Small intestine (tissue), 7 donors: Measurements from ENCODE around the gene HTR4. TPM values are rescaled to one million over a fixed set of nuclear protein-coding genes. Genes with fewer than 3 reads are reported as not detected.

Source experiments
- DNase-seq, 2 donors: peaks; one replicate each; pipeline versions ENCODE4 v3.0.0 to v3.0.0-alpha.2; 2013
- FAIRE-seq: peaks from 2 replicates; lab custom pipeline; 2012; peaks lifted over from hg19 to GRCh38; lab: Jason Lieb, UNC
- H3K27ac ChIP-seq, 3 donors: one replicate each; pipeline ENCODE4 v1.5.1; 2013; ENCODE audit warnings: low read length in 2 of 3, mild to moderate bottlenecking in 2 of 3, control low read depth in 1 of 3, inconsistent platforms in 1 of 3, low read depth in 1 of 3, moderate library complexity in 1 of 3
- H3K27me3 ChIP-seq, 3 donors: one replicate each; pipeline ENCODE4 v1.6.1; 2013; ENCODE audit warnings: low read length in 3 of 3, inconsistent platforms in 1 of 3; ENCODE audit not compliant: control insufficient read depth in 3 of 3, insufficient read depth in 3 of 3
- H3K36me3 ChIP-seq, 3 donors: one replicate each; pipeline ENCODE4 v1.6.1; 2013; ENCODE audit warnings: low read length in 3 of 3, inconsistent platforms in 1 of 3, low read depth in 1 of 3, mild to moderate bottlenecking in 1 of 3, moderate library complexity in 1 of 3; ENCODE audit not compliant: control insufficient read depth in 3 of 3, insufficient read depth in 2 of 3
- H3K4me1 ChIP-seq, 3 donors: one replicate each; pipeline ENCODE4 v1.6.1; 2013; ENCODE audit warnings: low read length in 2 of 3, inconsistent platforms in 1 of 3, low read depth in 1 of 3, mild to moderate bottlenecking in 1 of 3, moderate library complexity in 1 of 3; ENCODE audit not compliant: control insufficient read depth in 3 of 3, insufficient read depth in 2 of 3
- H3K4me3 ChIP-seq, 3 donors: one replicate each; pipeline ENCODE4 v1.5.1; 2013; ENCODE audit warnings: low read length in 3 of 3, control low read depth in 1 of 3, inconsistent platforms in 1 of 3, low read depth in 1 of 3, mild to moderate bottlenecking in 1 of 3, moderate library complexity in 1 of 3
- H3K9me3 ChIP-seq, 2 donors: one replicate each; pipeline ENCODE4 v1.6.1; 2013; ENCODE audit warnings: low read depth in 1 of 2, low read length in 1 of 2; ENCODE audit not compliant: control insufficient read depth in 2 of 2, insufficient read depth in 1 of 2
- WGBS, 3 donors: extraction: QIAGEN DNeasy Blood & Tissue Kit; methylation state at CpG; one replicate each; pipeline ENCODE4 v1.1.7; 2013; 5-methylcytosine and 5-hydroxymethylcytosine counted together
- polyA plus RNA-seq, 4 donors: library from polyadenylated mRNA; stranded (reverse) in 3 of 4; unstranded in 1 of 4; fragments of 200-250 nt in 3 of 4; fragments of 120-200 nt in 1 of 4; gene quantifications; one replicate each; pipeline versions ENCODE4 v1.2.1 to v1.2.3, GENCODE V29; 2013
- donor health status: healthy with polysubstance abuse.
- donor health status: control.
- donor health status: control.
- donor health status: Bipolar disorder and iron deficiency.
- donor health status: healthy.

HTR4 gene
- polyA plus RNA-seq, 4 donors: 1.6 to 8.7 (median 4.2) TPM

DNA sequence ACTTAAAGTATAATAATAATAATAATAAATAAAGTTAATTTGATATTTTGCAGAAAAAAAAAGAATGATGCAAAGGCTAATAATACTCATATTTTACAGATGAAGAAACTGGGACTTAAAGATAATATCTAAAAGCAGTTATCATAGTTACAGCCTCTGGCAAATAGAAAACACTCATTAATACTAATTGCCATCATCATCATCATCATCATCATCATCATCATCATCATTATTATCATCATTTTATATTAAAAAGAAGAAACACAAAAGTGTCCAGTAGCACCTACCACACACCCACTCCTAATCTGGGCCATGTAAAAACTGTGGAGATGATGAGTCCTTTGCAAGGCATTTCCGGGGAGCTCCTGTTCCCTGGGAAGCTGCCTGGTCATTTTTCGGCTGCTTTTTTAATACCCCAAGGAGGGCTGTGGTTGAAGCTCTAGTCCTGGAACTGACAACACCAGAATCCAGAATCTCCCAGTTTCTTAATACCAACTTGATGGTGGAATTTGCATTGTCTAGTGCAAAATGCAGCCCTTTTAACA is 70.8 kb downstream of the HTR4 start:
- H3K27ac ChIP-seq: no peak overlapping the region
- H3K9me3 ChIP-seq: peaks cover 0 to 6% of the 10 kb centered on the region in 2 donors
- H3K36me3 ChIP-seq: no peaks in the 10 kb centered on the region
- DNase-seq (no peak), FAIRE-seq (no peak)
- H3K4me1 ChIP-seq: peaks cover 0 to 10% (median 2%) of the 10 kb centered on the region in 3 donors
- H3K4me3 ChIP-seq: no peak overlapping the region
- H3K27me3 ChIP-seq: no peaks in the 10 kb centered on the region
- WGBS, 3 donors: 85 to 97% (median 91%) methylated on average over 2 of the region's 2 CpGs

DNA sequence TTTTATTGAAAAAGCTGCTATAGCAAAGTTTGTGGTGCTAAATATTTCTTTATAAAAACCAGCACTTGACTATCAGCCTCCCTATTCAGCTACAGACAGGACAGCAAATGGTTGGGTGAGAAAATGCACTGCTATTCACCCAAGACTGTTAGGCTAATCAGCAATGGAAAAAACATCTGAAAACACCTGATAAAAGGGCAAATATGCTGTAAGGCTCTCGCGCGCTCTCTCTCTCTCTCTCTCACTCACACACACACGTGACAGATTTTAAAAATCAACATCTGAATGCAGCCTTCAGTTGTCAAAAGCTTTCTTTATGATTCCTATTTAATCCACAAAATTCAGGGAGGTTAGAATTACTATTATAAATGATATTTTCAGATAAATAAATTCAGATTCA is 80.2 kb downstream of the HTR4 start:
- no peak for FAIRE-seq
- Histone ChIP-seq H3K27me3 (peaks cover 0 to 1% (median 0%) of the 10 kb centered on the region in 3 donors), H3K36me3 (no peaks in the 10 kb centered on the region), H3K27ac (no peak overlapping the region), H3K4me1 (peaks cover 0 to 4% (median 0%) of the 10 kb centered on the region in 3 donors), H3K4me3 (no peak overlapping the region), H3K9me3 (no peaks in the 10 kb centered on the region)
- WGBS, 3 donors: 69 to 88% (median 76%) methylated on average over 4 of the region's 4 CpGs
- no peak for DNase-seq

DNA sequence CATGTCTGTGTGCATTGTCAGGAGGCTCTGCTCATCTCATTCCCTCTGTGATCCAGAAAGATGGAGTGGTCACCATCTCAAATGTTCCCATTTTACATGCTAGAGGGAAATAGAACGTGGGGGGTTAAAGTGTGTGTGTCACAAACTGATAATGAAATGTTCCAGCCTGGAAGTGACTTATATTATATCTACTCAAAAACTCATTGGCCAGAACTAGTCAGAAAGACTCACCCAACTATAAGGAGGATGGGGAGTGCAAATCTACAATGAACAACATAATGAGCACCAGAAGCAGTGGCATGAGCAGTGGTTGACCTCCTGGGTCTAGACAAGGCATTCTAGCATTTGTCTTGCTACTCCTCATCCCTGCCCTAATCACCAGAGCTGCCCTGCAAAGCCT is 81.0 kb downstream of the HTR4 start:
- Histone ChIP-seq H3K27me3 (peaks cover 0 to 1% (median 0%) of the 10 kb centered on the region in 3 donors), H3K4me3 (no peak overlapping the region), H3K36me3 (no peaks in the 10 kb centered on the region), H3K9me3 (no peaks in the 10 kb centered on the region), H3K27ac (no peak overlapping the region), H3K4me1 (peaks cover 0 to 4% (median 0%) of the 10 kb centered on the region in 3 donors)
- FAIRE-seq: no peak
- 52 to 63% (median 63%) methylated on average over 1 of the region's 1 CpG for WGBS, 3 donors
- DNase-seq: no peak

DNA sequence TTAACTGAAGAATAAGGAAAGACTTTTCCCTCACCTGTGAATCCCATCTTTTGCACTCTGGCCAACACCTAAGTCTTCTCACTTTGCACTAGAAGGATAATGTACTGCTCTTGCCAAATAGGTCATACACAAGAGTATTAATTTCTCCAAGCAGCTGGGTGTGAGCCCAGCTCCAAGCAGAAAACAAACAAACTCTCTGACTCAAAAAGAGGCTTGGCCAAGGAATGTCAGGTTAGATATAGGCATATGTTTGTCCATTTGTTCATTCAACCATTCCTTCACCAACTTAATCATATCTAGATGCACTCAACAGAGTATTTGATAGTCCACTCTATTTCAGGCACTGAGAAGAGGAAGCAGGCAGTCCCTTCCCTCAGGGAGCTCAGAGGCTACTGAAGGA is 84.4 kb downstream of the HTR4 start:
- peaks cover 0 to 1% (median 0%) of the 10 kb centered on the region in 3 donors for H3K27me3 ChIP-seq
- no peaks in the 10 kb centered on the region for H3K9me3 ChIP-seq
- H3K4me3 ChIP-seq: no peak overlapping the region
- no peak overlapping the region for H3K27ac ChIP-seq
- H3K36me3 ChIP-seq: no peaks in the 10 kb centered on the region
- peak in 1 of 2 donors; percentile 55 for DNase-seq
- no peak for FAIRE-seq
- peaks cover 0 to 4% (median 0%) of the 10 kb centered on the region in 3 donors for H3K4me1 ChIP-seq

DNA sequence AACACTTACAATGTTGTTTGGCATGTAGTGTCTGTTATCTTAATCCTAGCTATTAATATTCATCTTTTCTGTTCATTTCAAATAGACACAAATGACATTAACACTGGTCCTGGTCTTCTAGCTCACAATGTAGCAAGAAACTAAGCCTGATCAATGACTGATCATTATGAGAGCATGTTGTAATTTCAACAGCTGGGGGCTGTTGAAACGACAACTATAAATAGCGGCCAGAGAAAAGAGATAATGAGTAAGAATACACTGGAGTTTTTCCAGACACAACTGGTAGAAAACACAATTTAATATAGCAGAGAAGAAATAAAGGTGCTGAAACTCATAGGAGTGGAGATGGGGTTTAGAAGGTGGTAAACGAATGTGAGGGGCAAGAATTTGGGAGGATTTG is 89.2 kb downstream of the HTR4 start:
- Histone ChIP-seq H3K27ac (no peak overlapping the region), H3K4me3 (no peak overlapping the region), H3K36me3 (no peaks in the 10 kb centered on the region), H3K9me3 (no peaks in the 10 kb centered on the region), H3K27me3 (no peaks in the 10 kb centered on the region), H3K4me1 (peaks cover 0 to 13% (median 7%) of the 10 kb centered on the region in 3 donors)
- DNase-seq (no peak), FAIRE-seq (no peak)
- WGBS, 3 donors: 69 to 88% (median 80%) methylated on average over 3 of the region's 3 CpGs

DNA sequence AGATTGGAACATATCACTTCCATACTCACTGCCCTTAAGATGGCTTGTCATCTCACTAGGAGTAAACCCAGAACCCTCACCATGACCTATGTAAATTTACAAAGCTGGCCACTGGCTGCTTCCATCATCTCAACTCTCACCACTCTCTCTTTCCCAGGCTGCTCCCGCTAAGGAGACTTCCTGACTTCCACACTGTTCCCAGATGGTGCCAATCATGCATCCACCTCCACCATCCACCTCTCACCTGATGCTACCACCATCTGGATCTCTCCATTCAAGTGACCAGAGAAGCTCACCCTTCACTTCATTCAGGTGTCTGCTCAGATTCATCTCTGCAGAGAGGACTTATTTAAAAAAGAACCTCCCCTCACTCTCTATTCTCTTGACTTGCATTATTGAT is 91.3 kb downstream of the HTR4 start:
- no peak overlapping the region for H3K4me3 ChIP-seq
- FAIRE-seq (no peak), DNase-seq (no peak)
- H3K27ac ChIP-seq: no peak overlapping the region
- no peaks in the 10 kb centered on the region for H3K27me3 ChIP-seq
- H3K9me3 ChIP-seq: no peaks in the 10 kb centered on the region
- peaks cover 0 to 23% (median 10%) of the 10 kb centered on the region in 3 donors for H3K4me1 ChIP-seq
- H3K36me3 ChIP-seq: no peaks in the 10 kb centered on the region
- 88 to 93% (median 92%) methylated on average over 1 of the region's 1 CpG for whole genome bisulfite sequencing, 3 donors

DNA sequence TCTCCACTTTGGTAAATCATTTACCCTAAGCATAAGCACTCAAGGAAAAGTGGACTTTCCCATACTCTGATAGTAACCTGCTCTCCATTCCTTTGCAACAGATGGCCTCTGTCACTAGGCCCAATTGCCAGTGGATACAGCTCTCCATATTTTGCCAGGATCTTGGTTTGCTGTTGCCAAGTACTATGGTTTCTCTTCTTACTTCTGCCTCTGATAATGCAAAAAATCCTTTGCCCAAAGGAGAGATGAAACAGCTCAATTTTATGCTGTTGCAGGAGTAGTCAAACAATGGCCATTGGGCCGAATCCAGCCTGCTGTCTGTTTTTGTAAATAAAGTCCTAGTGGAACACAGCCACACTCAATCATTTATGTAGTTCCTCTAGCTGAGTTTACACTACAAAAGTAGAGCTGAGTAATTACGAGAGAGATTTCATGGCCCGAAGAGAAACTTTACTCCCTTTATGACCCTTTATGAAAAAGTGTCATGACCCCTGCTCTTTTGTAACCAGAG is 92.5 kb downstream of the HTR4 start:
- Histone ChIP-seq H3K9me3 (no peaks in the 10 kb centered on the region), H3K36me3 (no peaks in the 10 kb centered on the region), H3K4me3 (no peak overlapping the region), H3K27me3 (no peaks in the 10 kb centered on the region), H3K27ac (no peak overlapping the region), H3K4me1 (peaks cover 0 to 26% (median 10%) of the 10 kb centered on the region in 3 donors)
- no peak for FAIRE-seq
- peak; percentile 25 to 59 for DNase-seq
- WGBS, 3 donors: 45 to 71% (median 65%) methylated on average over 3 of the region's 3 CpGs

DNA sequence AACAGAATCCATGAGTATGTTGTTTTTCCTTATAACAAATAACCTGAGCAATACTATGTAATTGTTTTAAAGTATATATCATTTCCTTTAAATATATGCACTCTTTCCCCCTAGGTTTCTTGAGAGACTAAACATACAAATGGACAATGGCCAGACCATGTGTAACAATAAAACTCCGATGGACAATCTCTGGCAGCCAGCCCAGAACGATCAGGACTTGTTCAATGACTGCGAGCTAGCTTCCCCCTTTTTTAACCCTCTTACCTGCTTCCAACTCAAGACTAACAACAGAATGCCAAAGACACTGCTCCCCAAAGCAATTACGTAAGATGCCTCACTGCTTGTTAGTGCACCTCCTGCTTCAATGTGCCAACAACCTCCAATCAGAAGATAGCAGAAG is 94.9 kb downstream of the HTR4 start:
- Histone ChIP-seq H3K9me3 (no peaks in the 10 kb centered on the region), H3K4me3 (no peak overlapping the region), H3K36me3 (no peaks in the 10 kb centered on the region), H3K4me1 (peaks cover 0 to 26% (median 10%) of the 10 kb centered on the region in 3 donors), H3K27ac (no peak overlapping the region), H3K27me3 (no peaks in the 10 kb centered on the region)
- no peak for FAIRE-seq
- peak; percentile 25 to 40 for DNase-seq
- 16 to 39% (median 35%) methylated on average over 4 of the region's 4 CpGs for WGBS, 3 donors

DNA sequence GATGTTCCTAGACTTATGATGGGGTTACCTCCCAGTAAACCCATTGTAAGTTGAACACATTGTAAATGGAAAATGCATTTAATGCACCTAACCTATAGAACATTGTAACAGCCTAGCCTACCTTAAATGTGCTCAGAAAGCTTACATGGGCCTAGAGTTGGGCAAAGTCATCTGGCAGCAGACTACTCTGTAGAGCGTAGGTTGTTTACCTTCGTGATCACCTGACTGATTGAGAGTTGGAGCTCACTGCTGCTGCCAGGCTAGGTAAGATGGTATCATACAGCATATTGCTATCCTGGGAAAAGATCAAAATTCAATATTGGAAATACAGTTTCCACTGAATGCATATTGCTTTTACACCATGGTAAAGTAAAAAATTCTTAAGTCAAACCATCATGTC is 95.4 kb downstream of the HTR4 start:
- DNase-seq: peak; percentile 30 to 42
- no peaks in the 10 kb centered on the region for H3K27me3 ChIP-seq
- H3K4me3 ChIP-seq: no peak overlapping the region

More for the DNA sequence above, 95.4 kb downstream of the HTR4 start:
- no peaks in the 10 kb centered on the region for H3K9me3 ChIP-seq
- H3K4me1 ChIP-seq: peaks cover 0 to 26% (median 10%) of the 10 kb centered on the region in 3 donors
- H3K27ac ChIP-seq: no peak overlapping the region
- WGBS, 3 donors: 28 to 67% (median 31%) methylated on average over 2 of the region's 2 CpGs
- H3K36me3 ChIP-seq: no peaks in the 10 kb centered on the region
- FAIRE-seq: no peak
